NCI-H82 treated with DMSO at 0.1 percent for 48 hours (cell line): Measurements from ENCODE around the gene ENOX1.
"Not testable (repeated sequence)": the region's sequence is repeated elsewhere in the genome, so short reads cannot be mapped to it uniquely, and the experiment has no call there.

Experiments
- DNase-seq: peaks from one replicate; lab custom pipeline; 2025; ENCODE audit not compliant: unreplicated experiment; lab: John Stamatoyannopoulos, UW

The ENOX1 gene

DNA sequence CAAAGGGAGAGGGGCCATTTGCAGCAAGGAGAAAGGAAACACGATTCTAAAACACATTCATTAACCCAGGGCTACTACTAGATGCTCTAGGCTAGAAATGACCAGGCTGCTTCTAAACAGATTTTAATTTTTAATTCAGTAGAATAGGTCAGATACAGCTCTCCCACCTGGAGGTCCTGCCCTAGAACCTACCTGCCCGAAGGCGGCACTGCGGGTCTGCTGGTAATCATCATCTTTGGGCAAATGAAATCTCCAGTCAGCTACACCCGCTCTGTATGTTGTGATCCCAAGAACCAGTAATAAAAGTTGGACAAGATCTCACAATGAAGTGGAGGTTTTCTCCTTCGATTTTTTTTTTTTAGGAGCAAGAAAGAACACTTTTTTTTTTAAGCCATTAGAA, 345.3 kb downstream of the ENOX1 start:
- DNase-seq, result peak; percentile 14

DNA sequence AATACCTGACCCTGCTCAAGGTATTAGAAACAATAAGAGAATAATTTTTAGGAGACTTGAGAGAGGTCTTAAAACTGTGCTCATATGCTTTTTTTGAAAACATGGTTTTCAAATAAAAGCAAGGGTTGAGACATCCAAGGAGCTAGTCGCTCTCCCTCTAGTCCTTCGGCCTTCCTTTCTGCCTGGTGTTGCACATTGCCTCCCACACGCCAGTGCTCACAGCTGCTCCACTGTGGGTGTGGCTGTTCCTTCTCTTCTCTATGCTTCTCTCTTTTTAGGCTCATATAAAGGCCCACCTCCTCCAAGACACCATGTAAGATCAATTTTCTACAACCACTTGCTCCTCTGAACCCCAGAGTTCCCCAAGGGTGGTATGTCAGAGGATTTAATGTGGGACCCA, 352.6 kb downstream of the ENOX1 start:
- no peak for DNase-seq

DNA sequence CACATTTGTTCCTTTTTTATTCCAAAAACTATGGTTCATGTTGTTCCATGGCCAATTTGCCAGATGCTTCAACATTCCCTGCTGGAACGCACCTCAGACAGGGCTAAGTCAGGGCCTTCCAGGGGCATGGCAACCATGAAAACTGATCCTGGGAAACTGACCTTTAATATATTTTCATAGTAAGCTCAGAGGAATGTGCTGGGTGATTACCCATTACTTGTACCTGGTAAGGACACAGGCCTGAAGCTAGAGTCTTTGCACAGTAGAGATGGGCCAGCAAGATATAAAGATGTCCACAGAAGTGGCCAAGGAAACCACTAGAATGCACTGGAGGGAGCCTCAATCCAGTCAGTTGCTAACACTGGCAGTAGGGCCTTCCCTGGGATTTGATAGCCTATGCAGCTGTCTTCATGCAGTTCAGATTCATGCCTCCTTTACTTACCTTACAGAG, 353.1 kb downstream of the ENOX1 start:
- no peak for DNase-seq

DNA sequence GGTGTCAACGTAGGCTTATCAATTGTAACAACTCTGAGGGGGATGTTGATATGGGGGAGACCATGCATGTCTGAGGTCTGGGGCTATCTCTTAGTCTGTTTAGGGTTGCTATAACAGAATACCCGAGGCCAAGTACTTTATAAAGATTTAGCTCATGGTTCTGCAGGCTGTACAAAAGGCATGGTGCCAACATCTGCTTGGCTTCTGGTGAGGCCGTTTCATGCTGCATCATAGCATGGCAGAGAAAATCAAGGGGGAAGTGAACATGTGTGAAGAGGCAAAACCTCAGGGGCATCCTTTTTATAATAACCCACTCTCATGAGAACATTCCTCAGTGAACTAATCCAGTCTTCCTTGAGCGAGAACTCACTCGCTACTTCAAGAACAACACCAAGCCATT, 353.8 kb downstream of the ENOX1 start:
- no peak for DNase-seq

DNA sequence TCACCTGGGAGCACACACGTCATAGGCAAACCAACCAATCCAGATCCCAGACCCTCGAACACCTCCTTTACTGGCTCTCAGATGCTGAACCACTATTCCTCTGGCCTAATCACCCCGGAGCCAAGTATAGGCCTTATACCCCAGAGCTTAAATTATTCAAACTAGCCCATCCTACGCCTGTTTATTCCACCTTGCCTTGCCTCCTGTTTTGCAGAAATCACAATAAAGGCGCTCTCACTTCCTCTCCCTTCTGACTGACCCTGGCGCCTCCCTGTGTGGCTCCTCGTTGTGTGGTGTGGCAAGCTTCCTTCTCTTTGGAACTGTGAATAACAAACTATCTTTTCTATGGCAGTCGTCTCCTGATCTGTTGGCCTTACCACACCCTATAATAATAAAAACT, 354.9 kb downstream of the ENOX1 start:
- DNase-seq, result no peak

- no peak for DNase-seq
These were observed 355.5 kb downstream of the ENOX1 start for GRCh38 chr13:43431290-43431716.

- no peak for DNase-seq
These were observed 358.1 kb downstream of the ENOX1 start for GRCh38 chr13:43428545-43429296.

DNA sequence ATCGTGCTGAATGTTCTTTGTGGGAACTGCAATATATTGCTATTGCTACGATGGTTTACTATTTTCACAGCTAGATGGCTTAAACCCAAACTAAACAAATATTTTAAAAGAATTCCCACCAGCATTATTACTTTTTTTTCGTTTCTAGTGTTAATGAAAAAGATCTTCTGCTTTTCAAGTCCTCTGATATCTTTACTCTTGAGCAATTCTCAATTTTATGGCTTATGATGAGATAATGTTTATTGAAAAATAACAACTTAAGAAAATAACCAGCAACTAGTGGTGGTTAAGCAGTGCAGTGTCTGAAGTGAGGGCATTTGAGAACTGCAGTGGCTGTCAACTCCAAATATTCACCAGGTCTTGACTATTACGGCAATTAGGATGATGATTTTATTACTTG, 360.4 kb downstream of the ENOX1 start:
- no peak for DNase-seq

DNA sequence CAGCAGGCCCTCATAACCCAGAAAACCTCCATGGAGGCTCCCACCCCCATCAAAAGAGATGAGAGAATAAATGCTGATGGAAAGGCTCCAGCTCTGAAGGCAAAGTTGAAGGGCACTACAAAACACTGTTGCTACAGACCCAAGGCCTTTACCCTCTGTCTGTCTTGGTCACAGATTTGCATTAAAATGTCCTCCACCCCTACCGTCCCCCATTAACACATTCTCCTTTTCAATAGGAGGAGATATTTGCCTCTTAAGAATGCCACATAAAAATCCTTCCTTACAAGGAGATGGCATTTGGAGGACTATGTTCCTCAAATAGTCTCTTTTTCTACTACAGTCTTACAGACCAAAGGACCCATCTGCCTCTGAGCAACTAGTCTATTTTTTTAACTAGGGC, 361.5 kb downstream of the ENOX1 start:
- no peak for DNase-seq

GRCh38 chr13:43424412-43424811, 362.4 kb downstream of the ENOX1 start:
- no peak for DNase-seq

- DNase-seq, result no peak
These were observed 364.7 kb downstream of the ENOX1 start for GRCh38 chr13:43422116-43422515.

DNA sequence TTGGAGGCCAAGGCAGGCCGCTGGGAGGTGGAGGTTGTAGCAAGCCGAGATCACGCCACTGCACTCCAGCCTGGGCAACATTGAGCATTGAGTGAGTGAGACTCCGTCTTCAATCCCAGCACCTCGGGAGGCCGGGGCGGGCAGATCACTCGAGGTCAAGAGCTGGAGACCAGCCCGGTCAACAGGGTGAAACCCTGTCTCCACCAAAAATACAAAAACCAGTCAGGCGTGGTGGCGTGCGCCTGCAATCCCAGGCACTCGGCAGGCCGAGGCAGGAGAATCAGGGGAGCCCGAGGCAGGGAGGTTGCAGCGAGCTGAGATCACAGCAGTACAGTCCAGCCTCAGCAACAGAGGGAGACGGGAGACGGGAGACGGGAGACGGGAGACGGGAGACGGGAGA, 369.9 kb downstream of the ENOX1 start:
- not testable (repeated sequence) for DNase-seq

- not testable (repeated sequence) for DNase-seq
These were observed 370.4 kb downstream of the ENOX1 start for GRCh38 chr13:43416408-43416807.

- not testable (repeated sequence) for DNase-seq
These were observed 370.8 kb downstream of the ENOX1 start for GRCh38 chr13:43415903-43416391.

DNA sequence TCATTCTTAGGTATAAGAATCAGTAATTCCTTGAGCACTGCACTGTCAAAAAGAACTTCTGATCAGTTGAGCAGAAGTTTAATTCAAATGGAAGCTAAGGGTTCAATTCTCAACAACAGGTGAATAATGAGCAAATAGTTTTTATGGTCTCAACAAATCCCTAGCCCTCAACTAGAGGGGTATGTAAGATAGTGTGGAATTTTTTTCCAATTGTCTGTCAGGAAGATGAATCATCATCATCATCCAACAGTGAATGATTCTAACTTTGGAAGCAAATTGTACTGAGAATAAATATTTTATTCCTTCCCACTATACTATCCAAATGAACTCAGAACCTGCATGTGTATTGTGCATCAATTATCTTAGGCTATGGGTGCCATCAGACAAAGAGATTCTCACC, 372.7 kb downstream of the ENOX1 start:
- DNase-seq, result no peak

GRCh38 chr13:43411741-43412140, 375.0 kb downstream of the ENOX1 start:
- no peak for DNase-seq

DNA sequence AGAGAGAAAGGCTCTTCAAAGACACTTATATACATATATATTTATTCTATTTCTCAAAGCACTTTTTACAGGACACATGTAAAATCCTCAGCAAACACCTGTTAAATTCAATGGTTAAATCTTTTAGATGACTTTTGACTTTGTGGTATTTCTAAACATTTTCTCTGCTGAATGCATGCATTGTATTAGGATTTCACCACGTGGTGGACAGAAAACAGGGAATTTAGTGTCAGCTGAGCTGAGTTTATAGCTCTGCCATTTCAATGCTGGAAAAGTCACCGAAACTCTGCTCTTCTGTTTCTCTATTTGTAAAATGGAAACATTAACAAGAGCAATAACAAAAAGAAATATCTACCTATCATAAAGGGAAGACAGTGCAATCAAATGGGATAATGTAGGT, 375.6 kb downstream of the ENOX1 start:
- DNase-seq, result no peak

DNA sequence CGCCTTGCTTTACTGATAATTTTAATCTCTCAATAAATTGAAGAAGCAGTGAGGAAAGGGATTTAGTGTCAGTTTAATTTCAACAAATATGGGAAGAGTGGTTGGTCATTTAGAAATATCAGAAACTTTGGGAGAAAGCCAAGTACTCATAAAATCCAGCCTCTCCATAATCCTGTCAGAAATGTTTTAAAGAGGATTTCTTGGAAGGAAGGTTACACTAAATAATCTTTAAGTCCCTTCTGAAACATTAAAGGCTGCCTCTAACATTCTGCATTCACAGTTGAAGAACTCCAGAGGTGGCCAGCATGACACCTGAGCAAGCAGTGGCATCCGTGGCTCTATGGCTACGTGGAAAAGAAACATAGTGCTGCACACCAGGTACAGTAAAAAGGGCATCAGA, 378.5 kb downstream of the ENOX1 start:
- DNase-seq, result peak; percentile 26

- no peak for DNase-seq
These were observed 379.7 kb downstream of the ENOX1 start for GRCh38 chr13:43407023-43407581.

GRCh38 chr13:43405457-43405856, 381.3 kb downstream of the ENOX1 start:
- peak; percentile 62 for DNase-seq

- DNase-seq, result no peak
These were observed 384.4 kb downstream of the ENOX1 start for GRCh38 chr13:43402380-43402779.

GRCh38 chr13:43401361-43401760, 385.4 kb downstream of the ENOX1 start:
- no peak for DNase-seq

DNA sequence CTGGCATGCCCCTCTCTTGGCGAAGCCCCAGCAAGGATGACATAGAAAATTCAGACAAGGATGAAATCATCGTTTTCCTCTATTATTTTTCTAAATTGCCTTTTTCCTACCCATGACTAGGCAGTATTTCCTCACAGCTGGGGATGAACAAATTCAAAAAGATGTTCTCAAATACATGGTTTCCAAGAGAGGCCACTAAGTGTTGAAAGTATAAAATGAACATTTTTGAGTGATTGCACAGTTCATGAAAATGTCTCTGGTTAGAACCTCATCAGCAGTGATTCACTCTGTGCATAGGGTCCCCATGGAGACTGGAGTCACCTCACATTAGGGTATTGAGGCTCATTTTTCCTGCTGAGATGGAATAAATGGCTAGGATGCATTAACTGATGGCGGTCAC, 389.7 kb downstream of the ENOX1 start:
- no peak for DNase-seq
